Heart left ventricle (tissue), 13 donors: ENCODE measurements around the gene AFAP1L2.

Experiments used
- CTCF ChIP-seq, 12 donors: fragments of 200-600 bp; sonication (generic) in 4 of 12; IDR thresholded peaks; one replicate each; pipeline versions ENCODE4 v1.5.0 to v1.8.0; 2018 to 2022; ENCODE audit warnings: antibody characterized with exemption in 12 of 12, mild to moderate bottlenecking in 5 of 12
- POLR2A ChIP-seq, 2 donors: fragments of 450-650 bp; IDR thresholded peaks; one replicate each; pipeline ENCODE4 v1.6.1; 2017; ENCODE audit warnings: antibody characterized with exemption in 2 of 2, mild to moderate bottlenecking in 2 of 2, moderate library complexity in 2 of 2
- donor health status: ischemic (EF 13 %, LVEDD 7.1; RV severe dilation, severe dysfunction).
- donor health status: DM: no; HTN: yes; CAD: no.
- donor health status: DM: no; HTN: no; CAD: no.
- donor health status: ischemic (EF 25% LVEDD 6.9; RV normal size, moderate dysfunction).
- donor health status: ischemic (EF 25% LVEDD 5.7; RV mildly dilated, moderate dysfunction).
- donor health status: ischemic (EF 35%, LVEDD 5.7; RV mildly dilated, moderate dysfunction).
- donor health status: nonischemic (EF 11% LVEDD 7.7; RV severe dilation, severe dysfunction).
- donor health status: DM: yes; HTN: yes; CAD: no.
- donor health status: PGD.
- donor health status: ischemic (EF 29% LVEDD 5.4; RV normal size, mild dysfunction).
- donor health status: nonischemic (EF 23%, LVEDD 6.1; RV moderate dilation, normal function).

GRCh38 chr10:114356126-114356525 is 48.2 kb downstream of the AFAP1L2 start:
- no peak for TF ChIP-seq CTCF (IDR thresholded peaks at IDR 0.05)
- TF ChIP-seq POLR2A (IDR thresholded peaks at IDR 0.05), result no peak
